Esophagus squamous epithelium (tissue), 4 donors: ENCODE measurements around the gene MAP4K3.

Experiments used
- CTCF ChIP-seq, 6 experiments: fragments of 450-650 bp in 4 of 6; fragments of 200-600 bp in 2 of 6; sonication (generic) in 2 of 6; IDR thresholded peaks; one replicate each; pipeline ENCODE4 v1.5.1; 2016 to 2019; ENCODE audit warnings: antibody characterized with exemption in 6 of 6, mild to moderate bottlenecking in 4 of 6, moderate library complexity in 4 of 6
- POLR2A ChIP-seq, 4 donors: fragments of 450-650 bp; IDR thresholded peaks; one replicate each; pipeline ENCODE4 v1.6.1; 2017; ENCODE audit warnings: antibody characterized with exemption in 4 of 4, mild to moderate bottlenecking in 4 of 4, moderate library complexity in 3 of 4

GRCh38 chr2:39350658-39351057, 86.4 kb downstream of the MAP4K3 start:
- TF ChIP-seq CTCF (IDR thresholded peaks at IDR 0.05) (no peak), POLR2A (IDR thresholded peaks at IDR 0.05) (no peak)
